GM23338 (cell line): ENCODE measurements around the gene SH2D2A.

Experiments used
- CREB1 ChIP-seq: fragments of 250-450 bp; sonication (Bioruptor Pico); IDR thresholded peaks from 2 replicates; pipeline ENCODE4 v1.5.0; 2020; ENCODE audit warnings: low read depth, mild to moderate bottlenecking, moderate library complexity
- EZH2 ChIP-seq: fragments of 200-600 bp; sonication (generic); IDR thresholded peaks from one replicate; pipeline ENCODE4 v1.8.0; 2017; ENCODE audit warnings: antibody characterized with exemption, mild to moderate bottlenecking, low read depth; ENCODE audit not compliant: unreplicated experiment
- EZH2phosphoT487 ChIP-seq: fragments of 200-600 bp; sonication (generic); IDR thresholded peaks from one replicate; pipeline ENCODE4 v1.8.1; 2018; ENCODE audit warnings: antibody characterized with exemption; ENCODE audit not compliant: unreplicated experiment
- NANOG ChIP-seq: IDR thresholded peaks from 2 replicates; pipeline ENCODE4 v1.6.1; 2016; ENCODE audit warnings: antibody characterized with exemption, borderline replicate concordance
- POLR2AphosphoS5 ChIP-seq: IDR thresholded peaks from 2 replicates; pipeline ENCODE4 v1.6.1; 2016; ENCODE audit warnings: antibody characterized with exemption, low read depth
- ZNF331 ChIP-seq: fragments of 250-450 bp; sonication (Bioruptor Pico); IDR thresholded peaks from 2 replicates; pipeline ENCODE4 v1.5.0; 2020; ENCODE audit warnings: low read depth, mild to moderate bottlenecking, moderate library complexity
- TF ChIP-seq, protein P1 (sequence below), 2 experiments: fragments of 200-600 bp in 1 of 2; sonication (generic) in 1 of 2; conservative IDR thresholded peaks; 2 replicates each; pipeline versions ENCODE4 v1.5.1 to v1.6.1; 2016 to 2017; ENCODE audit warnings: antibody characterized with exemption in 2 of 2, low read depth in 2 of 2, mild to moderate bottlenecking in 2 of 2, moderate library complexity in 1 of 2
- TF ChIP-seq, protein P2 (sequence below): IDR thresholded peaks from one replicate; pipeline ENCODE4 v1.6.1; 2018; ENCODE audit warnings: antibody characterized with exemption; ENCODE audit not compliant: unreplicated experiment

- TF ChIP-seq EZH2phosphoT487 (no peak), NANOG (no peak), POLR2AphosphoS5 (no peak), CREB1 (CRISPR knock-in tag) (no peak), EZH2 (peak; percentile 52), ZNF331 (CRISPR knock-in tag) (no peak)
- TF ChIP-seq, protein P1, sequence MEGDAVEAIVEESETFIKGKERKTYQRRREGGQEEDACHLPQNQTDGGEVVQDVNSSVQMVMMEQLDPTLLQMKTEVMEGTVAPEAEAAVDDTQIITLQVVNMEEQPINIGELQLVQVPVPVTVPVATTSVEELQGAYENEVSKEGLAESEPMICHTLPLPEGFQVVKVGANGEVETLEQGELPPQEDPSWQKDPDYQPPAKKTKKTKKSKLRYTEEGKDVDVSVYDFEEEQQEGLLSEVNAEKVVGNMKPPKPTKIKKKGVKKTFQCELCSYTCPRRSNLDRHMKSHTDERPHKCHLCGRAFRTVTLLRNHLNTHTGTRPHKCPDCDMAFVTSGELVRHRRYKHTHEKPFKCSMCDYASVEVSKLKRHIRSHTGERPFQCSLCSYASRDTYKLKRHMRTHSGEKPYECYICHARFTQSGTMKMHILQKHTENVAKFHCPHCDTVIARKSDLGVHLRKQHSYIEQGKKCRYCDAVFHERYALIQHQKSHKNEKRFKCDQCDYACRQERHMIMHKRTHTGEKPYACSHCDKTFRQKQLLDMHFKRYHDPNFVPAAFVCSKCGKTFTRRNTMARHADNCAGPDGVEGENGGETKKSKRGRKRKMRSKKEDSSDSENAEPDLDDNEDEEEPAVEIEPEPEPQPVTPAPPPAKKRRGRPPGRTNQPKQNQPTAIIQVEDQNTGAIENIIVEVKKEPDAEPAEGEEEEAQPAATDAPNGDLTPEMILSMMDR (conservative IDR thresholded peaks at IDR 0.05; ENCODE audit: low read depth in 2 of 2): no peak
- TF ChIP-seq, protein P2, sequence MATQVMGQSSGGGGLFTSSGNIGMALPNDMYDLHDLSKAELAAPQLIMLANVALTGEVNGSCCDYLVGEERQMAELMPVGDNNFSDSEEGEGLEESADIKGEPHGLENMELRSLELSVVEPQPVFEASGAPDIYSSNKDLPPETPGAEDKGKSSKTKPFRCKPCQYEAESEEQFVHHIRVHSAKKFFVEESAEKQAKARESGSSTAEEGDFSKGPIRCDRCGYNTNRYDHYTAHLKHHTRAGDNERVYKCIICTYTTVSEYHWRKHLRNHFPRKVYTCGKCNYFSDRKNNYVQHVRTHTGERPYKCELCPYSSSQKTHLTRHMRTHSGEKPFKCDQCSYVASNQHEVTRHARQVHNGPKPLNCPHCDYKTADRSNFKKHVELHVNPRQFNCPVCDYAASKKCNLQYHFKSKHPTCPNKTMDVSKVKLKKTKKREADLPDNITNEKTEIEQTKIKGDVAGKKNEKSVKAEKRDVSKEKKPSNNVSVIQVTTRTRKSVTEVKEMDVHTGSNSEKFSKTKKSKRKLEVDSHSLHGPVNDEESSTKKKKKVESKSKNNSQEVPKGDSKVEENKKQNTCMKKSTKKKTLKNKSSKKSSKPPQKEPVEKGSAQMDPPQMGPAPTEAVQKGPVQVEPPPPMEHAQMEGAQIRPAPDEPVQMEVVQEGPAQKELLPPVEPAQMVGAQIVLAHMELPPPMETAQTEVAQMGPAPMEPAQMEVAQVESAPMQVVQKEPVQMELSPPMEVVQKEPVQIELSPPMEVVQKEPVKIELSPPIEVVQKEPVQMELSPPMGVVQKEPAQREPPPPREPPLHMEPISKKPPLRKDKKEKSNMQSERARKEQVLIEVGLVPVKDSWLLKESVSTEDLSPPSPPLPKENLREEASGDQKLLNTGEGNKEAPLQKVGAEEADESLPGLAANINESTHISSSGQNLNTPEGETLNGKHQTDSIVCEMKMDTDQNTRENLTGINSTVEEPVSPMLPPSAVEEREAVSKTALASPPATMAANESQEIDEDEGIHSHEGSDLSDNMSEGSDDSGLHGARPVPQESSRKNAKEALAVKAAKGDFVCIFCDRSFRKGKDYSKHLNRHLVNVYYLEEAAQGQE: no peak
Observed at GRCh38 chr1:156844638-156845037, 28.0 kb upstream of the SH2D2A start.
